Measurements from ENCODE around the gene ACSL1.
"Not testable (repeated sequence)": the region's sequence is repeated elsewhere in the genome, so short reads cannot be mapped to it uniquely, and the experiment has no call there.

GRCh38 chr4:184739575-184739974, 86.2 kb downstream of the ACSL1 start:
- not testable (repeated sequence) for TF ChIP-seq EGR2 (tag by site-specific recombination; IDR thresholded peaks at IDR 0.05; ENCODE audit: low read depth); CTCF (tag by site-specific recombination; IDR thresholded peaks at IDR 0.05); ZNF169 (tag by site-specific recombination; IDR thresholded peaks at IDR 0.05); ZFP3 (tag by site-specific recombination; IDR thresholded peaks at IDR 0.05; ENCODE audit: low read depth); ZNF701 (tag by site-specific recombination; IDR thresholded peaks at IDR 0.05)

Data from HEK293 (cell line).